Large intestine (tissue), 3 donors: ENCODE data around the gene ZNF121. TPM values are rescaled to one million over a fixed set of nuclear protein-coding genes. Genes with fewer than 3 reads are reported as not detected.
A peak's percentile ranks its signal among the peaks of the same experiment; 100 is the strongest.
"Not testable (repeated sequence)": the region's sequence is repeated elsewhere in the genome, so short reads cannot be mapped to it uniquely, and the experiment has no call there.

Experiments used
- DNase-seq, 2 donors: peaks; one replicate each; pipeline versions ENCODE4 v3.0.0 to v3.0.0-alpha.2; 2013
- H3K27ac ChIP-seq: one replicate; pipeline ENCODE4 v1.5.1; 2013; ENCODE audit warnings: low read length
- H3K27me3 ChIP-seq: 2 replicates; pipeline ENCODE4 v1.6.1; 2013; ENCODE audit warnings: low read length; ENCODE audit not compliant: control insufficient read depth, insufficient read depth
- H3K36me3 ChIP-seq: 2 replicates; pipeline ENCODE4 v1.6.1; 2013; ENCODE audit warnings: low read length; ENCODE audit not compliant: control insufficient read depth, insufficient read depth
- H3K4me1 ChIP-seq: one replicate; pipeline ENCODE4 v1.6.1; 2013; ENCODE audit warnings: low read length; ENCODE audit not compliant: control insufficient read depth, insufficient read depth
- H3K4me3 ChIP-seq: one replicate; pipeline ENCODE4 v1.5.1; 2013; ENCODE audit warnings: low read length
- H3K9me3 ChIP-seq: one replicate; pipeline ENCODE4 v1.6.1; 2013; ENCODE audit warnings: mild to moderate bottlenecking, low read depth, low read length, moderate library complexity; ENCODE audit not compliant: control insufficient read depth
- WGBS: methylation state at CpG from one replicate; pipeline ENCODE4 v1.1.5; 2013; ENCODE audit warnings: low lambda C conversion rate; ENCODE audit not compliant: insufficient coverage; 5-methylcytosine and 5-hydroxymethylcytosine counted together
- polyA plus RNA-seq: library from polyadenylated mRNA; unstranded; fragments of 120-200 nt; gene quantifications from one replicate; pipeline ENCODE4 v1.2.1, GENCODE V29; 2013

ZNF121 gene
- polyA plus RNA-seq, 1 donor, result 24.2 TPM

DNA sequence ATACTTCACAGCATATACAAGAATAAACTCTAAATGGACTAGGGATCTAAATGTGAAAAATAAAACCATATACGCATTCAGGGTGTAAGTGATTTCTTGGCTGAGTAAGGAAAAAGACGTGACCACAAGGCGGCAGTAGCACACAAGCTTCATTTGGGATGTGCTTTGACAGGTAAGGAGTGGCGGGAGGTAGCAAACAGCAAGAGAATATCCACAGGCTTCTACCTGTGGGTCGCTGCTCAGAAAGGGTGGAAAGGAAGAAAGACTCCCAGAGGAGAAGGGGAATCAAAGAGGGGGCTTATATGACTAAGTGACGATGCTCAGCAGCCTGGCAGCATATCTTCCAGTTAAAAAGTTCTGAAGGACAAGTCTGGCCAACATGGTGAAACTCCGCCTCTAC, 2.5 kb upstream of the ZNF121 start:
- peak; percentile 60 to 67 for DNase-seq
- no peaks in the 10 kb centered on the region for H3K9me3 ChIP-seq
- no peaks in the 10 kb centered on the region for H3K4me1 ChIP-seq
- H3K36me3 ChIP-seq, result peaks cover 3% of the 10 kb centered on the region
- H3K27ac ChIP-seq, result no peak overlapping the region
- no peak overlapping the region for H3K4me3 ChIP-seq
- H3K27me3 ChIP-seq, result peaks cover 2% of the 10 kb centered on the region
- 20% methylated on average over 1 of the region's 7 CpGs for WGBS

DNA sequence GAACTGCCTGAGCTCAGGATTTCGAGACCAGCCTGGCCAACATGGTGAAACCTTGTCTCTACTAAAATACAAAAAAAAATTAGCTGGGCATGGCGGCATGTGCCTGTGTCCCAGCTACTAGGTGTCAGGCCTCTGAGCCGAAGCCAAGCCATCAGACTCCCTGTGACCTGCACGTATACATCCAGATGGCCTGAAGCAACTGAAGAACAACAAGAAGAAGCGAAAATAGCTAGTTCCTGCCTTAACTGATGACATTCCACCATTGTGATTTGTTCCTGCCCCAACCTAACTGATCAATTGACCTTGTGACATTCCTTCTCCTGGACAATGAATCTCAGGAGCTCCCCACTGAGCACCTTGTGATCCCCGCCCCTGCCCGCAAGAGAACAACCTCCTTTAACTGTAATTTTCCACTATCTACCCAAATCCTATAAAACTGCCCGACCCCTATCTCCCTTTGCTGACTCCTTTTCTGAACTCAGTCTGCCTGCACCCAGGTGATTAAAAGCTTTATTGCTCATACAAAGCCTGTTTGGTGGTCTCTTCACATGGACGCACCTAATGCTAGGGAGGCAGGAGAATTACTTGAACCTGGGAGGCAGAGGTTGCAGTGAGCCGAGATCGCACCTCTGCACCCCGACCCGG, 2.1 kb downstream of the ZNF121 start:
- not testable (repeated sequence) for DNase-seq, H3K27me3 ChIP-seq, H3K4me3 ChIP-seq, H3K4me1 ChIP-seq, H3K27ac ChIP-seq
- Histone ChIP-seq H3K36me3 (peaks cover 12% of the 10 kb centered on the region), H3K9me3 (peaks cover 30% of the 10 kb centered on the region)
- 100% methylated on average over 1 of the region's 13 CpGs for WGBS

DNA sequence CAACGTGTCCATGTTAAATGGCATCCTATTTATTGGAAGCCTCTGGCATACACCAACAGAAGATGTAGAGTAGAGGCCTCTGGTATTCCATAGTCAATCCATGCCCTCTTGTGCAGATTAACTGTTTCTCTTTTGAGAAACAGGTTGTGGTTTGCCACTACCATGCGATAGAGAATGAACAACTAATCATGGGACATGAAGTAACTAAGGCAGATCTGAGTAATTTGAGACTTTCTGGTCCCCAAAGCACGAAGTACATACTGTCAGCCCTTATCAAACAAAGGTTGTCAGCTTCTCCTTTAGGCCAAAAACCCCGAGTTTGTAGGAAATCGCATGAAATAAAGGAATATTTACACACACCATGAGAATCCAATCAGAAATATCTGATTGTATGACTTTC, 3.6 kb downstream of the ZNF121 start:
- Histone ChIP-seq H3K4me1 (no peaks in the 10 kb centered on the region), H3K4me3 (no peak overlapping the region), H3K9me3 (peaks cover 42% of the 10 kb centered on the region), H3K27me3 (no peaks in the 10 kb centered on the region), H3K36me3 (peaks cover 12% of the 10 kb centered on the region), H3K27ac (no peak overlapping the region)
- no peak for DNase-seq
- WGBS, result 71% methylated on average over 1 of the region's 5 CpGs

- no peaks in the 10 kb centered on the region for H3K27me3 ChIP-seq
- no CpG with 5 or more reads among the region's 6 CpGs for WGBS
- H3K4me3 ChIP-seq, result no peak overlapping the region
- DNase-seq, result no peak
- H3K9me3 ChIP-seq, result peaks cover 70% of the 10 kb centered on the region
- no peaks in the 10 kb centered on the region for H3K4me1 ChIP-seq
- H3K36me3 ChIP-seq, result peaks cover 38% of the 10 kb centered on the region
- H3K27ac ChIP-seq, result no peak overlapping the region
These were observed 14.0 kb downstream of the ZNF121 start for GRCh38 chr19:9570255-9570654.

GRCh38 chr19:9566729-9567128, 17.6 kb downstream of the ZNF121 start:
- Histone ChIP-seq H3K4me1 (no peaks in the 10 kb centered on the region), H3K36me3 (peaks cover 56% of the 10 kb centered on the region)

GRCh38 chr19:9565900-9566705, 18.2 kb downstream of the ZNF121 start:
- WGBS, result no CpG with 5 or more reads among the region's 9 CpGs
- H3K27me3 ChIP-seq, result no peaks in the 10 kb centered on the region
- H3K4me3 ChIP-seq, result no peak overlapping the region
- H3K27ac ChIP-seq, result no peak overlapping the region
- peaks cover 60% of the 10 kb centered on the region for H3K9me3 ChIP-seq
- peaks cover 58% of the 10 kb centered on the region for H3K36me3 ChIP-seq
- peak in 1 of 2 donors; percentile 18 for DNase-seq
- H3K4me1 ChIP-seq, result no peaks in the 10 kb centered on the region

More at GRCh38 chr19:9566729-9567128, 17.6 kb downstream of the ZNF121 start:
- Histone ChIP-seq H3K9me3 (peaks cover 58% of the 10 kb centered on the region), H3K27ac (no peak overlapping the region), H3K4me3 (no peak overlapping the region), H3K27me3 (no peaks in the 10 kb centered on the region)
- no CpG with 5 or more reads among the region's 1 CpG for whole genome bisulfite sequencing
- no peak for DNase-seq

GRCh38 chr19:9552536-9553274, 31.6 kb downstream of the ZNF121 start:
- no peaks in the 10 kb centered on the region for H3K27me3 ChIP-seq
- no peaks in the 10 kb centered on the region for H3K4me1 ChIP-seq
- WGBS, result 67% methylated on average over 1 of the region's 7 CpGs
- H3K9me3 ChIP-seq, result peaks cover 9% of the 10 kb centered on the region
- H3K4me3 ChIP-seq, result no peak overlapping the region
- H3K27ac ChIP-seq, result no peak overlapping the region
- DNase-seq, result no peak
- no peaks in the 10 kb centered on the region for H3K36me3 ChIP-seq

GRCh38 chr19:9547870-9548269, 36.4 kb downstream of the ZNF121 start:
- WGBS, result no CpG with 5 or more reads among the region's 11 CpGs

DNA sequence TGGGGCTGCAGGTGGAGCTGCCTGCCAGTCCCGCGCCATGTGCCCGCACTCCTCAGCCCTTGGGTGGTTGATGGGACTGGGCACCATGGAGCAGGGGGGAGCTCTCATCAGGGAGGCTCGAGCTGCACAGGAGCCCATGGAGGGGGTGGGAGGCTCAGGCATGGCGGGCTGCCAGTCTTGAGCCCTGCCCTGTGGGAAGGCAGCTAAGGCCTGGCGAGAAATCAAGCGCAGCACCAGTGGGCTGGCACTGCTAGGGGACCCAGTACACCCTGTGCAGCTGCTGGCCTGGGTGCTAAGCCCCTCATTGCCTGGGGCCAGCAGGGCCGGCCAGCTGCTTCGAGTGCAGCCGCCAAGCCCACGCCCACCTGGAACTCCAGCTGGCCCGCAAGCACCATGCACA, 43.0 kb downstream of the ZNF121 start:
- not testable (repeated sequence) for H3K36me3 ChIP-seq

More at GRCh38 chr19:9547870-9548269, 36.4 kb downstream of the ZNF121 start:
- Histone ChIP-seq H3K36me3 (no peaks in the 10 kb centered on the region), H3K27ac (no peak overlapping the region), H3K4me3 (no peak overlapping the region), H3K27me3 (no peaks in the 10 kb centered on the region), H3K4me1 (no peaks in the 10 kb centered on the region), H3K9me3 (peaks cover 7% of the 10 kb centered on the region)
- no peak for DNase-seq

GRCh38 chr19:9539921-9540320, 44.4 kb downstream of the ZNF121 start:
- H3K27ac ChIP-seq, DNase-seq, H3K4me1 ChIP-seq, H3K27me3 ChIP-seq, H3K4me3 ChIP-seq: not testable (repeated sequence)
- no CpG with 5 or more reads among the region's 1 CpG for WGBS
- Histone ChIP-seq H3K36me3 (peaks cover 14% of the 10 kb centered on the region), H3K9me3 (peaks cover 22% of the 10 kb centered on the region)

More for the DNA sequence above, 43.0 kb downstream of the ZNF121 start:
- DNase-seq, H3K4me3 ChIP-seq, H3K27me3 ChIP-seq, H3K27ac ChIP-seq, H3K4me1 ChIP-seq: not testable (repeated sequence)
- H3K9me3 ChIP-seq, result peaks cover 13% of the 10 kb centered on the region
- no CpG with 5 or more reads among the region's 12 CpGs for WGBS
